DMS79 treated with DMSO at 0.1 percent for 48 hours (cell line): ENCODE results near the gene SPNS2.

ENCODE experiments used
- DNase-seq: peaks from one replicate; lab custom pipeline; 2025; lab: John Stamatoyannopoulos, UW

SPNS2 gene

DNA sequence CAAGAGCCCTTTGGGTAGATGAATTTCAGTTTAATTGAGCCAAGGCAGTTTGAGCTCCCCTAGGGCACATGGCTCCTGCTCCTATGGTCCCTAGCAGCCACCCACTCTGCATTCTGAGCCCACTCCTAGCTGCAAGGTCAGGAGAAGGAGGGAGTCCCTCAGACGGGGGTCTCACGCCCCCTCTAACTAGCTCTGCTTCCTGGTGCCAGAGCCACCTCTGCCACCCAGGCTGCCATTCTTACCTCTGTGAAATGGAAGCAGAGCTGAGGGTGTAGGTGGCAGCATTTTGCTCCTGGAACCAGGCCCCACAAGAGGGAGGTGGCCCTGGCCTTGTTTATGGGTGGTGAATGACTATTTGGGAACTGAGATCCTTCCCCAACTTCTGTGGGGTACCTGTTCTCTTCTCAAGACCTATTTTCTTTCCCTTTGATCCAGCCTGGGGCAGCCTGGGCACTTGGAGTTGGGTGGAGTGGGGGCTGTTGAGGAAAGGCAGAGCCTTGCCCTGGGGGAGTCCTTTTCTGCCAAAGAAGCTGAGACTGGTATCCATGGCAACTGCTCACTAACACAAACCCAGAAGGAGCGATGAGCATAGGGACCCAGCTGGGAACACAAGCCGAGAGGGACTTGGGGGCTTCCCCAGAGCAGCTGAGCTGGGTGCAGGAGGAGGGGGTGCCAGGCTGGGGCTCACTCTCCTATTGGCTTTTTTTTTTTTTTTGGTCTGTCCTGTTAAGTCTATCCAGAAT lies 4.8 kb downstream of the SPNS2 start:
- peak; percentile 14 for DNase-seq

DNA sequence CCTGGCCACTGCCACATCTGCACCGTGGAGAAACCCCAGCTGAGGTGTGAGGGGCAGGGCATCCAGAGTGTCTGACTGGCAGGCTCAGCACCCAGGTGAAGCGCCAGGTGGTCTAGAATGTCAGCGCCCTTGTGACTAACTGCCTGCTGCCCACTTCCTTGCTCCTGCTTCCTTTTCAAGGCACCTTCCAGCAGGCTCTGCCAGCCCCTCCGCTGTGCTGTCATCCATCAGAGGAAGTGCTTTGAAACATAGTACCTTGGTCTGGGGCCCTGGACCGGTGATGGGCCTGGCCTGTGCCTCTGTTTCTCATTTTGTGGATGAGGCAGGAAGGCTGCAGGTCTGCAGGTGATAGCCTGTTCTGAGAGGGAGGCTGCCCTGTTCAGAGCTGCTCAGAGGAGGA lies 5.5 kb downstream of the SPNS2 start:
- no peak for DNase-seq

DNA sequence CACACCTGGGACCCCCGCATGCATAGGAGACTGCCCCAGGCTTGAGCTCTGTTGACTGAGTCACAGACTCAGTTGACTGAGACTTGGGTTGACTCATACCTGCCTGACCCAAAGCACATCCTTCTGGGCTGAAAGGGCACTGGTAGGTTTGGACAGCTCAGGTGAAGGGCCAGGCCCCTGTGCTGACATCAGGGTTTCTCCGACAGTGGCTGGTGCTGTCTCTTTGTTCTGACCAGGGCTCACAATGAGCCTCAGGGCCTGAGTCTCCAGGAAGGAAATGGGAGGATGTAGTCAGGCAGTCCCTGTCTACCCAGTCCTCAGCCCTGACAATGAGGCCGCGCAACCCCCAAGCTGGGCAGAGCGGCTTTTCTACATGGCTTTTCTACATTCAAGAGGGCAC lies 6.5 kb downstream of the SPNS2 start:
- no peak for DNase-seq

DNA sequence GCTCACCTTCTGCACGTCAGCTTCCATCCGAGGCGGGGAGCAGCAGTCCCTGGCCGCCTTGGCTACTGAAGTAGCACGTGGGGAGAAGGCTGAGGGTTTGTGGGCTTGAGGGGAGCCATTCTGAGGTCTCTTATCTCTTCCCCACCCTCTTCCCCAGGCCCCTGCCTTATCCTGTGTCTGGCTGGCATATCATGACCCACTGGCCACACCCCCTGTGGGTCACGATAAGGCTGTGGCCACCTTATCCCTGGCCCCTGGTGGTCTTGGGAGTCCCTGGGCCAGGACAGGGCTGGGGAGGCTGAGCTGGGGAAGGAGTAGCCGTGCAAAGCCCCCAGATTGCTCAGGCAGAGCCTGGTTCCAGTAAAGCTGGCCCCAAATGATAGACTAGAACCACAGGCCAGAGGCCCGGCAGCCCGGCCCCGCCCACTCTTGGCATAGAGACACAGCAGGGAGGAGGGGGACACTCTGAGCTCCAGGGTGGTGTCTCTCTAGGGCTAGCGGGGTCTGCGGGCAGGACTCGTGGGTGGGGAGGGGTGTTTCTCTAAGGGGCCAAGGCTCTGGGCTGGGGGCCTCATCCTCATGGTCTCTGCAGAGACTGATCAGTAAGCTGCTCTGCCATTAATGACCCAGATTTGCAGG lies 7.6 kb downstream of the SPNS2 start:
- no peak for DNase-seq

DNA sequence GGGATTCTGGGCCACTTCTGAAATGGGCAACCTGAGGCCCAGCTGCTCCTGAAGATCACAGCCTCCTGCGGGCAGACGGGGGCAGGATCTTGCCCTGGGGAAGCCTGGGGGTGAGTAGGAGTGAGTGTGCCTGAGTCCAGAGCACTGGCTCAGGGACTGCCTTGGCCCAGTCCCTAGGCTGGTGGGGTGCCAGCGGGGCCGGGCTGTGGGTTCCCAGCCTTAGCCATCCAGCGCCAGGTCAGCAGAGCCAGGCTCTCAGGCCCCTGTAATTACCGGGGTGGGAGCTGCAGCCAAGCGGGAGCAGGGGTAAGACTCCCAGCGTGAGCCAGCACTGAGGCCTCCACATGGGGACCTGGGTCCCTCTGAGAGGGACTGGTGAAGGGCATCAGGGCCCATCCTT lies 8.2 kb downstream of the SPNS2 start:
- DNase-seq, result no peak

DNA sequence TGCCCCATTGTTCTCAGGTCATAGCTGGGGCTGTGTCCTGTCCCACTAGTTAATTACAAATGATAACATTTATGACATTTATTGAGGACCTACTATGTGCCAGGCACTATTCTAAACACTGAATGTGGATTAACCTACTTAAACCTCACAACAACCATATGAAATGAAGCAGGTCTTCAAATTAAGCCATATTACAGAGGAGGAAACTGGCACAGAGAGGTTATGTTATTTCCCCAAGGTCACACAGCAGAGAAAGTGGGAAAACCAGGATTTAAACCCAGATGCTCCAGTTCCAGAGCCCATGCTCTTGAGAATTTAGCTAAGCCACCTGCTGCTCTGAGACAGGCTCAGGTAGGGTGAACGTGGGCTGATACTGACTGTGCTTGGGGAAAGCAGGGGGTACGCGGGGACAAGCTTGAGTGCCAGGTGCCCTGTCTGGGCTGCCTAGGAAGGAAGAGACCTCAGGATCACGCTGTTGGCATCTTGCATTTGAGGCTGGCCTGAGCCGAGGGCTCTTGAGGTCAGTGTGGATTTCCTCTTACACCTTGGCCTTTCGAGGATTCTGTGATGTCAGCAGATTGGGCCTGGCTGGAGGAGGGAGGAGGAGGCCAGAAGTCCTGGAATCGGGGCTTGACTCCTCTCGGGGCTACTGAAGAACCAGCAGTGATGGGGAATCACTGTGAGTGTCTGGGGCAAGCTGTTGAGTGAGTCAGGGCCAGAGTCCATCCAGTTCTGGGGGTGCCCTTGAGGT lies 8.9 kb downstream of the SPNS2 start:
- no peak for DNase-seq

DNA sequence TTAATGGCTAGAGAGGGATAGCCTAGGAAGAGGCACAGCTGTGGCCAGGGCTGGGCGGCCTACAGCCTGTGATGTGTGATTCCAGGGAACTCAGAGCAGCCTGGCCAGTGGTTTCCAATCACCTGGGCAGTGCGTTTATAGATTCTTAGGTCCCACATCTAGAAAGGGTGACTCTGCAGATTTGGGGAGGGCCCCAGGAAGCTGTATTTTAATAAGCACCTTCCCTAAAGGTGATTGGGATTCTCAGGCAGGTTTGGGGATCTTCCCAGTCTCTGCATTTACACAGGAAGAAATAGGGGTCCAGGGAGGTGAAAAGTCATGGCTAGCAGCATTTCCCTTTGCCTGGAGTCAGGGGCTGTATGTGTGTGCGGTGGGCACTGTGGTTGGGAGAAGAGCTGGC lies 9.5 kb downstream of the SPNS2 start:
- DNase-seq, result no peak

DNA sequence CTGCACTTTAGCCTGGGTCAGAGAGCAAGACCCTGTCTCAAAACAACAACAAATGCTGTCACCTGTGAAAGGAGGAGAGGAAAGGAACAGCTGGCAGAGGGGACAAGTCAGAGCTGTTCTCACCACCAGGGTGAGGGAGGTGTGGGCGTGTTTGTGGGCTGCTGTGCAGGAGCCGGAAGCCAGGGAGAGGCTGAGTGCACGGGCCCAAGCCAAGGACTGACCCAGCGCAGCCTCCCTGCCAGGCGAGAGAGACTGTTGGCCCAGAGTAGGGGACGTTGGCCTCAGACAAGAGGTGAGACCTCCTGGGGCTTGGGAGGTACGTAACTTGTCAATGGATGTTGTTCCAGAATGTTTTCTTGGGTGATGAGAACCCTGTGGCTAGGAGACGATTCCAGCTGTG lies 10.7 kb downstream of the SPNS2 start:
- DNase-seq, result no peak

DNA sequence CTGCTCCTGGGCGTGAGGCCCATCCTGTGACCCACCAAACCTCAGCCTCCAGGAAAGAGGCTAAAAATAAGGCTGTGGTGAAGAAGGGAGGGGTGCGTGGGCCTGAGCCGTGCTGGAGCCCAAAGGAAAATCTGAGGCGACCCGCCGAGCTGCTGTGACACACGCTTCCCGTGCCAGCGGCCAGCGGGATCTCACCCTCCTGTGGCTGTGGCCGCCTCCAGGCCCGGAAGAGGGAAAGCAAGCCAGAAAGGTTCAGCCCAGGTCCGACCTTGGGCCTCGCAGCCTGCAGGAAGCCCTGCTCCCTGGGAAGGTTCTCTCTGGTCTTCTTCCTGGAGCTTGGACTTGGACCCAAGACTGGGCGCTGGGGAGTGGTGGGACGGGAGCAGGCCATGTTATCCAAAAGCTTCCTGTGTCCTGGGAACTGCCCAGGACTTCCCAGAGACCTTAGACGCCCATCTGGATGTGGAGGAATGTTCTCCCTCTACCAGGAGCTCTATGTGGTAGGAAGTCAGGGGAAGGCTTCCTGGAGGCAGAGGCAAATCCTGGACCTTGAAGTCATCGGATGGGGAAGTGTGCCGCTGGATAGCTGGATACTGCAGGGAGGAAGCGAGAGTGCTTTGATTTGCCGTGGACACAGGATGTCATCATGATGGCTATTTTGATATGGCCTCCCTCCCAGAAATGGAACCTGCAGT lies 11.4 kb downstream of the SPNS2 start:
- DNase-seq, result no peak

DNA sequence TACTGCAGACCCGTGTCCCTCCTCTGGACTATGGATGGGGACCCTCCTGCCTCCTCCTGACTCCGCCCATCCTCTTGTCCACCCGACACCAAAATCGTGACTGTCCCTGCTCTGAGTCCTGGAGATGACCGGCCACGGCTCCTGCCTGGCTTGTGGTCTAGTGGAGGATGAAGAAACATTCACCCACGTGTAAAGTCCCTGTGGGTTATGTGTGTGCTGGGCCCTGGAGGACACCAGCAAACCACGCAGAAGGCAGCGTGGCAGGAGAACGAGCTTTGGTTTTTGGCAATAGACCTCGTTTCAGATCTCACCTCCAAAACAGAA lies 11.9 kb downstream of the SPNS2 start:
- DNase-seq, result no peak

DNA sequence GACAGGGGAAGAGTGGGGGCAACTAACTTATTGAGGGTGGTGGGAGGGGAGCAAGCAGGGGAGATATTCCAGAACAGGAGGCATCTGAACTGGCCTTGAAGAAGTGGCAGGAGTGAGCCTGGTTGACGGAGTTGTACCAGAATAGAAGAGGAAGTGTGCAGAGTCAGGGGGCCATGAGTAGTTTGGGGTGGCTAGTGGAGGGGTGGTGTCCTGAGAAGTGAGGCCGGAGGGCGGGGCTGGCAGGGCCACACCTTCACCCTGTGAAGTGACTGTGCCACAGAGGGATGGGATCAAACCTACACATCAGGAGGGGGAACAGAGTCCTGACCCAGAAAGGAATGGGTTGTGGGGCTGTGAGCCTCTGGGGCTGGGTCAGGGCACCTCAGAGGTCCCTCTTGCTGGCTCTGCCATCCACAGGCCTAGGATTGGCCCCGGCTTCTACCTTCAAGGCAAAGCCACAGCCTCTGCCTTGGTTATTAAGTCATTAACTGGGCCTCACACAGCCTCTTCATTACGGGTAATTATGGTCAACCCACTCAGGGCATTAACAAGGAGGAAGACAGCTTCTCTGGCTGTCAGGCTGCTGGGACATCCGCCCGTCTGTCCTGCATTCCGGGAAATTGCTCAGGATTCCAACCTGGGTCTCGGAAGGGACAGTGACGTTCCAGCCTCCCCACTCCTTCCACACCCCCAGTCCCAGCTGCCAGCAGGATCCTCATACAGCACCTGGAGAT lies 12.7 kb downstream of the SPNS2 start:
- no peak for DNase-seq

DNA sequence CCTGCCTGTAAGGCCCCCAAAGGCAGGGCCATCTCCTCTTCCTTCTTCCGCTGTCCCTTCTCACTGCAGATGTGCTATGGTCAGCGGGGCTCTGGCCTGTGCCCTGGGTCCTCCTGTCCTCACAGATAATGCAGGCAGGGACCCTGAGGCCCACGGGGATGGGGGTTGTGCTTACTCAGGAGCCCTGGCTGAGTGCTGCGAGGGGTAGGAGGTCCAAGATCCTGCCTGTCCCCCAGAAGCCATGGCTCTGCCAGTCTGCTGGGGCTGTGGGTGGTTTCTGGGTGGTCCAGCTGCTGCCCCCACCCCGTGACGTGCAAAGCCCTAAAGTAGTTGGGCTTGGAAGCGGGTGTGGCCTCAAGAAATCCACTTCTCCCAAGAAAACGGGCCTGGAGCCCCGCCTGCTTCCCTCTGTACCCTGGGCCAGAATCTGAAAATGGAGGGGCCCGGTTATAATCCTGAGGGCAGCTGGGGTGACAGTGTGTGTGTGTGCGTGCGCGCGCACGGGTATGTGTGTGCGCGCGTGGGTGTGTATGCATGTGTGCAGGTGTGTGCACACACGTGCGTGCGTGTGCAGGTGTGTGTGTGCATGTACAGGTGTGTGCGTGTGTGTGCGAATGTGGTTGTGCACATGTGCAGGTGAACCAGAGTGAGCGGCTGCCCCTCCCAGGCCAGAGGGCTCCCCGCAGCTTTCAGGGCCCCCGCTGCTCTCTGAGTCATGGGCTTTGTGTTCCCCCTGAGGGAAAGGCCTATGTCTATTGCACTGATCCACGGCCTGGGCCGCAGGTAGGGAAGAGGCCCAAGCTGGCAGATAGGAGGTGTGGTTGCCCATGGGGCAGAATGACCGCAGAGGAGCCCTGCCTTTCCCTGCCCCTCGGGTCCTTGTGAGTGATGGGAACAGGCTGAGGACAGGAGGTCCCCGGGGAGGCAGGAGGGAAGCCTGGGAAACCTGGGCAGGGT lies 13.8 kb downstream of the SPNS2 start:
- no peak for DNase-seq

DNA sequence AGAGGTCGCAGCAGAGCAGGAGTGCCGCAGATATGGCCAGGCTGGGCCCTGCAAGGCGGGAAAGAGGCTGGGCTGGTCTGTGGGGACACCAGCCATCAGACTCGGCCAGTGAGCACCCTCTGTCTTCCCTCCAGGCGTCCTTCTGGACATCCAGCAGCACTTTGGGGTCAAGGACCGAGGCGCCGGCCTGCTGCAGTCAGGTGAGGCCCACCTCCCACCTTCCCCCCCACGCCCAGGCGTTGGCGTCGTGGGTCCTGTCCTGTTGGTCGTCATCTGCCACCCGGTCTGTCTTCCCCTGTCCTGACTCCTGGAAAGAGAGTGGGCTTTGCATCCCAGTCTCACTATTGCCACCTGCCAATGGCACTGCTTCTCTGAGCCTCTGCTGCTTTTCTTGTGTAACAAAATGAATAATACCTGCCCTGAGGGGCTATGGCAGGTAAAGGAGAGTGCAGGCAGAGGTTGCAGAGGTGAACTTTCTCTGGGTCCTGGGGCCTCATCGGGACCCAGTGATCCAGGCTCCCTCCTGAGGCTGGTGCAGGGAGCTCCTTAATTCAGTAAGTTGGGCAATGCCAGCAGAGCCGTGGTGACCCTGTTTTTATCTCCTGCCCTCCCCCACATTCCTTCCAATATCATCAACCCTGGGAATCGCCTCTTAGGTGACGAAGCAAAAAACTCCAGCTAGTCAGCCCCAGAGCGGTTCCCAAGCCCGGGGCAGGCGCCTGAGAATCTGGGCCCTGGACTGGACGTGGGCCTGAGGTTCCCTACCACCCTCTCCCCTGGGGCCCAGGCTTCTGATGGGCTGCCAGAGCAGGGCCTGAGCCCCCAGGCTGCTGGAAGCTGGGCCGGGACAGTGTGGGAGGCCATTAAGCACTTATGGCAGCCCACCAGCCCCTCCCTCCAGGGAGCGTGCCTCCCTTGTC lies 14.7 kb downstream of the SPNS2 start:
- no peak for DNase-seq

DNA sequence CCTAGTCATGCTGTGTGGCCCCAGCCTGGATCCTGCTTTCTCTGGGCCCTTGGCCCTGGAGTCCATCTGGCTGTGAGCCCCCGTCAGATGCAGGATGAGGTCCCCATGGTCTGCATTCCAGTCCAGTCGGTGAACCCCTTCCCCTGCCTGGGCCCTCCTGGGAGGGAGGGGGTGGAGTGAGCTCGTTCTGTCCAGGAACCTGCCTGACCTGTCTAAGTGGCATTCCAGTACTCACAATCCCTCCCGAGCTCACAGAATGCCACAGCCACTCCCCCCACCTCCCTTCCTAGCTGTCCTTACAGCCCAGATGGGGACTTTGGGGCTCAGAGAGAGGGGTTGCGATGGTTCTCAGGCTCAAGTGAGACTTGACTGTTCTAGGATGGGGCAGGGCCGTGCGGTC lies 15.5 kb downstream of the SPNS2 start:
- no peak for DNase-seq

DNA sequence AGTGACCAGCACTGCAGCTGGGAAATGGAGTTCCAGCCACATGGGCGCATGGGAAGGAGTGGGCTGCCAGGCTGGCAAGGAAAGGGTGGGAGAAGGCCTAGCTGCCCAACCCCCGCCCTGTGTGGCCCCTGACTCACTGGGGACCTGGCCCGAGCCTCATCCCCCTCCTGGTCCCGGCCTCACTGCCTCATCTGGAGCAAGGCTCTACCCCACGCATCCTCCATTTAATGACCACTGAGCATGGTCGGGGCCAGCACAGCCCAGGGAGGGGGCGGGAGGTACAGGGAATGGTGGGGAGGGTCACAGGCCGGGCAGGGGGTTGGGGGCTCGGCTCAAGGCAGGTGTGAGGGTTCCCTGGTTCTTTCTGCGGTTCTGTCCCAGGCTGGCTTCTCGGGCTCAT lies 16.1 kb downstream of the SPNS2 start:
- DNase-seq, result no peak

DNA sequence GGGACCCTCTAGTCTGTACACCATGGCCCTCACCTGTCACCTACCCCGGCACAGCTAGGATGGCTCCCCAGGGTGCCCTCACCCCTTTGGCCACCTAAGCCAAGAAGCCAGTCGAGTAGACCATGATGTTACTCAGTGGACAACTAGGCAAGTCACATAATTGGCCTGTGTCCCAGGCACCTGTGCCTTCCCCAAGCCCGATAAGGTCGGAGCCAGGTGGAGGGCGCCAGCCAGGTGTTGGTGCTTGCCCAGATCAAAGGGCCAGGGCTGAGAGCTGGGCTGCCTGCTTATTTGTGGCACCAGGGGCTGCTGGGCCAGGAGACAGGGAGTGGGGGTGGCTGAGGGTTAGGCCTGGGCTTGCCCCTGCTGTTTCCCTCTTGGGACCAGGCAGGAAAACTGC lies 16.8 kb downstream of the SPNS2 start:
- DNase-seq, result peak; percentile 11

DNA sequence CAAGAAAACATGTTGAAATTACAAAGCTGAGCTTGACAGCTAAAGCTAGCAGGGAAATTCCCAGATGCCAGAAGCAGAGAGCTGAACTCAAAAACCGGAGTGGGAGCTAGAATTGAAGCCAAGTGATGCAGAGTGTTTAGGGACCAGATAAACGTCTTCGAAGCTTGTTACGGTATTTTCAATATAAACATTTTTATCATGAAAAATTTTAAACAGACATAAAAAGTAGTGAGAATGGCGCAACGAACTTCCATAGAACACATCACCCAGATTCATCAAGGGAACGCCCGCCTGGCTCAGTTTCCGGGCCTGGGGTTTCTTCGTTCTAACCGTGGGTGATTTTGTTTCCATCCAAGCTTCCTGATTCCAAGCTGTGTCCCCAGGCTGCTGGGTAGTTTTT lies 18.1 kb downstream of the SPNS2 start:
- DNase-seq, result no peak

DNA sequence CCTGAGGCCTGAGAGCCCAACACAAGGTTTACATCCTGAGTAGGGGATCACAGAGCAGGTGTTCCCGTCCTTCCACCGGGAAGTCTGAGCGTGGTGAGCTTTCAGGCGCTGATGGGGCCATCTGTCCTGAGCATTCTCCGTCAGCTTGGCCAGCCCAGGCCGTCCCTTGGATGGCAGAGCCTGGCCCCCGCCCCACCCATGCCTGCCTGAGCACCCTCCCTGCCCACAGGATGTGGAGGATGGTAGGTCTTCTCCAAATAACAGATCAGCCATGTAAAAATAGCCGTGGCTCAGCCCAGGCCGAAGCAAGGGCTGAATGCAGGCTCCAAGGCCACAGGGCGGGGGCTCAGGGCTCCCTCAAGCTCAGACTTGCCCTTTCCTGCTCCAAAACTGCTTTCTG lies 20.2 kb downstream of the SPNS2 start:
- no peak for DNase-seq

DNA sequence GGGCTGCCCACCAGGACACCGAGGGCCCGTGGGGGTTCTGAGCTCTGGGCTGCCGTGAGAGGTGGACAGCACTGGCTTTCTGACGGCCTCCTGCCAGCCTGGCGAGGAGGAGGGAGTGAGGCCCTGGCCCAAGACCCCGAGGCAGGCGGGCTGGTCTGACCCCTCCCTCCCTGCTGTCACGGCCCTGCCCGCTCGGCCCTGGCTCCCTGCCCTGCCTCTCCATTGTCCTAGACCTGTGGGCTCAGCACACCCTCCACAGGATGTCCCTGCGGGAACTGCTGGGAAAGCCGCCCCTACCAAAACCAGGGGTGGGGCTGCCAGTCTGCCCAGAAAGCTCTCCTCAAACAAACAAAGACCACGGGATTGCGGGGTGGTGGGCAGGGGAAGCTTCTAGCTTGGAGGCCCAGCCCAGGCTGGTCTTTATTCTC lies 20.7 kb downstream of the SPNS2 start:
- peak; percentile 14 for DNase-seq
